Measurements from ENCODE around the gene STEEP1.

DNA sequence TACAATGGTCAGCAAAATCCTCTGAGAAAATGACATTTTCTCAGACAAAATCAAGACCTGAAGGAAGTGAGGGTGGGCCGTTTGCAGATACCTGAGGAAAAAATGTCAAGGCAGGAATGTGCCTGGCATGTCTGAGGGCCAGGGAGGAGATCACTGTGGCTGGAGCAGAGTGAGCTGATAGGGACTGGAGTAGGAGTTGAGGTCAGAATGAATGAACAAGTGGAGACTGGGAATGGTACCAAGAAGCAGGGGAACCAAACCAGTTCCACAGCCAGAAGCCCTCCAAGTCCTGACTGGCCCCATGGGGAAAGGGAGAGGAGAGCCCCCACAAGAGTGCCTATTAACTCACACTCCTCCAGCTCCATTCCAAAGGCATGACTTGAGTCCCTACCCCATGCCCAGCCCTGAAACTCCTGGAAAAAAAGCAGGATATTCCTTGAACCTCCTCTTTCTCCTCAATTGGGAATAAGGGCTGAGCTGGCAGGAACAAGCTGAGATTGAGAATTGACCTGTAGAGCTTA lies 41.5 kb downstream of the STEEP1 start:
- TF ChIP-seq, protein P1, sequence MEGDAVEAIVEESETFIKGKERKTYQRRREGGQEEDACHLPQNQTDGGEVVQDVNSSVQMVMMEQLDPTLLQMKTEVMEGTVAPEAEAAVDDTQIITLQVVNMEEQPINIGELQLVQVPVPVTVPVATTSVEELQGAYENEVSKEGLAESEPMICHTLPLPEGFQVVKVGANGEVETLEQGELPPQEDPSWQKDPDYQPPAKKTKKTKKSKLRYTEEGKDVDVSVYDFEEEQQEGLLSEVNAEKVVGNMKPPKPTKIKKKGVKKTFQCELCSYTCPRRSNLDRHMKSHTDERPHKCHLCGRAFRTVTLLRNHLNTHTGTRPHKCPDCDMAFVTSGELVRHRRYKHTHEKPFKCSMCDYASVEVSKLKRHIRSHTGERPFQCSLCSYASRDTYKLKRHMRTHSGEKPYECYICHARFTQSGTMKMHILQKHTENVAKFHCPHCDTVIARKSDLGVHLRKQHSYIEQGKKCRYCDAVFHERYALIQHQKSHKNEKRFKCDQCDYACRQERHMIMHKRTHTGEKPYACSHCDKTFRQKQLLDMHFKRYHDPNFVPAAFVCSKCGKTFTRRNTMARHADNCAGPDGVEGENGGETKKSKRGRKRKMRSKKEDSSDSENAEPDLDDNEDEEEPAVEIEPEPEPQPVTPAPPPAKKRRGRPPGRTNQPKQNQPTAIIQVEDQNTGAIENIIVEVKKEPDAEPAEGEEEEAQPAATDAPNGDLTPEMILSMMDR (IDR thresholded peaks at IDR 0.05 in 2 of 3, conservative IDR thresholded peaks at IDR 0.05 in 1 of 3; ENCODE audit: borderline replicate concordance in 1 of 3, insufficient read depth in 1 of 3, low read depth in 2 of 3, low read length in 2 of 3), result no peak
- TF ChIP-seq RAD21 (IDR thresholded peaks at IDR 0.05; ENCODE audit: low read depth) (no peak), FOSL1 (IDR thresholded peaks at IDR 0.05; ENCODE audit: low read depth) (no peak), EGR1 (IDR thresholded peaks at IDR 0.05; ENCODE audit: low read depth) (no peak), POLR2A (IDR thresholded peaks at IDR 0.05; ENCODE audit: borderline replicate concordance, extremely low read depth, insufficient read depth, insufficient read length) (no peak), ELF1 (IDR thresholded peaks at IDR 0.05; ENCODE audit: borderline replicate concordance, low read depth) (no peak), TCF7L2 (IDR thresholded peaks at IDR 0.05; ENCODE audit: borderline replicate concordance, extremely low read depth, insufficient read depth, insufficient read length) (no peak), EZH2 (IDR thresholded peaks at IDR 0.05) (no peak), ZFX (IDR thresholded peaks at IDR 0.05) (no peak), POLR2AphosphoS5 (IDR thresholded peaks at IDR 0.05; ENCODE audit: low read depth, low read length) (no peak)
- TF ChIP-seq, protein P2, sequence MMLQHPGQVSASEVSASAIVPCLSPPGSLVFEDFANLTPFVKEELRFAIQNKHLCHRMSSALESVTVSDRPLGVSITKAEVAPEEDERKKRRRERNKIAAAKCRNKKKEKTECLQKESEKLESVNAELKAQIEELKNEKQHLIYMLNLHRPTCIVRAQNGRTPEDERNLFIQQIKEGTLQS (IDR thresholded peaks at IDR 0.05), result no peak
